K562 (cell line): Measurements from ENCODE around the gene ANOS1. TPM values are rescaled to one million over a fixed set of nuclear protein-coding genes. Genes with fewer than 3 reads are reported as not detected.

Experiments used
- ATAC-seq: fragments of 200-7000 bp; cut with Tn5 transposase; 3 replicates; pipeline ENCODE4 v1.9.1; 2020; ENCODE audit warnings: moderate library complexity
- BruUV-seq: library from RNA; stranded (reverse); fragments of 400-500 nt; replicated peaks from 2 replicates; lab custom pipeline; 2021; lab: Mats Ljungman, UMichigan
- CTCF ChIA-PET: fragments of 300-600 bp; formaldehyde crosslinking; extraction: SDS; loops from one replicate; lab custom pipeline; 2021; ENCODE audit warnings: low intra/inter-chr PET ratio; lab: Yijun Ruan, JAX
- POLR2A ChIA-PET: fragments of 300-600, 350-650 bp; sonication (Branson Sonifier 250); formaldehyde crosslinking; extraction: SDS; loops from one replicate; lab custom pipeline; 2021; ENCODE audit warnings: antibody characterized with exemption, inconsistent platforms; lab: Yijun Ruan, JAX
- DNase-seq, 4 experiments: peaks; one replicate each; pipeline versions ENCODE4 v3.0.0 to v3.0.0-alpha.2; 2011 to 2018; ENCODE audit warnings: low spot score in 3 of 4, mixed read lengths in 3 of 4; ENCODE audit errors: extremely low read depth in 1 of 4
- FAIRE-seq: peaks from 2 replicates; lab custom pipeline; 2011; peaks lifted over from hg19 to GRCh38; lab: Jason Lieb, UNC
- H2AFZ ChIP-seq: 2 replicates; pipeline ENCODE4 v1.6.0; 2011; ENCODE audit warnings: low read depth, low read length, control low read depth, inconsistent platforms
- H3K27ac ChIP-seq: fragments of 200-600 bp; 3 replicates; pipeline ENCODE4 v1.8.0; 2011; ENCODE audit warnings: low read depth, mild to moderate bottlenecking, control low read depth, inconsistent platforms, low read length, moderate library complexity, mixed read lengths; ENCODE audit errors: extremely low read depth
- H3K27me3 ChIP-seq, 2 experiments: fragments of 300-600 bp in 1 of 2; 2 replicates in 1 of 2; 3 replicates in 1 of 2; pipeline versions ENCODE4 v1.6.0 to v1.8.0; 2011; ENCODE audit warnings: inconsistent platforms in 2 of 2, low read length in 2 of 2, mild to moderate bottlenecking in 1 of 2, mixed read lengths in 1 of 2, moderate library complexity in 1 of 2; ENCODE audit not compliant: control insufficient read depth in 2 of 2, insufficient read depth in 2 of 2
- H3K36me3 ChIP-seq: fragments of 300-600 bp; 3 replicates; pipeline ENCODE4 v1.8.0; 2011; ENCODE audit warnings: mild to moderate bottlenecking, low read length, inconsistent platforms; ENCODE audit not compliant: control insufficient read depth, insufficient read depth
- H3K4me1 ChIP-seq, 2 experiments: fragments of 200-600 bp in 1 of 2; replicated peaks in 1 of 2; 2 replicates in 1 of 2; 3 replicates in 1 of 2; pipeline versions ENCODE4 v1.5.1 to v1.8.0; 2011; ENCODE audit warnings: inconsistent platforms in 2 of 2, low read length in 2 of 2, mild to moderate bottlenecking in 1 of 2, mixed read lengths in 1 of 2, moderate library complexity in 1 of 2; ENCODE audit not compliant: control insufficient read depth in 2 of 2, insufficient read depth in 2 of 2
- H3K4me2 ChIP-seq: 2 replicates; pipeline ENCODE4 v1.6.1; 2011; ENCODE audit warnings: low read length, control low read depth, inconsistent platforms, mixed read lengths; ENCODE audit not compliant: insufficient read depth
- H3K4me3 ChIP-seq: fragments of 200-600 bp; sonication (generic), shearing (Covaris generic); 2 replicates; pipeline ENCODE4 v1.5.1; 2016; ENCODE audit warnings: control low read depth, inconsistent platforms
- H3K79me2 ChIP-seq: fragments of 200-600 bp; 3 replicates; pipeline ENCODE4 v1.8.0; 2011; ENCODE audit warnings: low read length, inconsistent platforms; ENCODE audit not compliant: control insufficient read depth, insufficient read depth
- H3K9ac ChIP-seq, 2 experiments: 2 replicates each; pipeline versions ENCODE4 v1.6.0 to v1.6.1; 2011; ENCODE audit warnings: low read depth in 2 of 2, low read length in 2 of 2, control low read depth in 1 of 2, inconsistent platforms in 1 of 2, mild to moderate bottlenecking in 1 of 2, mixed read lengths in 1 of 2; ENCODE audit not compliant: insufficient read depth in 1 of 2
- H3K9me1 ChIP-seq: one replicate; pipeline ENCODE4 v1.6.0; 2011; ENCODE audit warnings: inconsistent platforms, mild to moderate bottlenecking, low read length, moderate library complexity; ENCODE audit not compliant: control insufficient read depth, insufficient read depth
- H3K9me3 ChIP-seq: replicated peaks from 2 replicates; pipeline ENCODE4 v1.5.1; 2011; ENCODE audit warnings: low read depth, low read length, inconsistent platforms; ENCODE audit not compliant: control insufficient read depth, insufficient read depth
- H4K20me1 ChIP-seq: replicated peaks from 2 replicates; pipeline ENCODE4 v1.6.1; 2011; ENCODE audit warnings: low read length, inconsistent platforms, mixed read lengths; ENCODE audit not compliant: control insufficient read depth, insufficient read depth
- HEY1 ChIP-seq: fragments of 250-450 bp; sonication (Bioruptor Pico); IDR thresholded peaks from 2 replicates; pipeline ENCODE4 v1.5.0; 2020; ENCODE audit warnings: mild to moderate bottlenecking, moderate library complexity, borderline replicate concordance
- NONO ChIP-seq, 2 experiments: fragments of 200-400 bp in 1 of 2; fragments of 450-650 bp in 1 of 2; formaldehyde crosslinking in 1 of 2; IDR thresholded peaks; 2 replicates each; pipeline ENCODE4 v1.6.1; 2017; ENCODE audit warnings: low read depth in 2 of 2, mild to moderate bottlenecking in 2 of 2, moderate library complexity in 2 of 2, low read length in 1 of 2
- RNF2 ChIP-seq: sonication (generic); IDR thresholded peaks from 2 replicates; pipeline ENCODE4 v1.6.1; 2016
- WGBS: fragments of 100-300 bp; shearing (Covaris generic); methylation state at CpG from one replicate; pipeline ENCODE4 v1.1.6; 2016; ENCODE audit warnings: low coverage, mixed read lengths; ENCODE audit not compliant: insufficient coverage; ENCODE audit errors: missing lambda C conversion rate; 5-methylcytosine and 5-hydroxymethylcytosine counted together
- in situ Hi-C: fragments of 300-500 bp; cut with MboI; formaldehyde crosslinking; loops from 4 replicates; pipeline ENCODE4 v1.15.0; 2018; ENCODE audit warnings: inconsistent platforms, mixed read lengths
- intact Hi-C: fragments of 100-400 bp; cut with micrococcal nuclease; formaldehyde crosslinking; loops from 2 replicates; pipeline ENCODE4 v1.14.2; 2022
- polyA plus RNA-seq, 8 experiments: library from polyadenylated mRNA; depleted of rRNA in 4 of 8; stranded (reverse) in 5 of 8; unstranded in 3 of 8; fragments of >200 nt; fragmentation: Nextera tagmentation in 2 of 8; fragmentation: Illumina TruSeq in 1 of 8; extraction: Ambion mirVana in 2 of 8; extraction: Trizol in 1 of 8; gene quantifications; 2 replicates each; pipeline versions ENCODE4 v1.2.1 to v1.2.3, GENCODE V29; 2011 to 2014; ENCODE audit warnings: inconsistent platforms in 1 of 8, missing spikeins in 1 of 8
- total RNA-seq, 7 experiments: library from RNA; depleted of rRNA in 6 of 7; stranded (reverse); fragments of >200 nt in 6 of 7; fragmentation: Illumina TruSeq in 2 of 7; extraction: Trizol in 2 of 7; gene quantifications; 2 replicates each; pipeline versions ENCODE4 v1.2.1 to v1.2.3, GENCODE V29; 2011 to 2021; ENCODE audit warnings: low replicate concordance in 1 of 7
- TF ChIP-seq, protein P1 (sequence below): fragments of 450-650 bp; formaldehyde crosslinking; IDR thresholded peaks from 2 replicates; pipeline ENCODE4 v1.4.0; 2020; ENCODE audit warnings: mild to moderate bottlenecking, moderate library complexity
- TF ChIP-seq, protein P2 (sequence below), 2 experiments: fragments of 450-650 bp; formaldehyde crosslinking in 1 of 2; IDR thresholded peaks; 2 replicates each; pipeline versions ENCODE4 v1.4.0 to v1.6.1; 2014 to 2020; ENCODE audit warnings: mild to moderate bottlenecking in 2 of 2, borderline replicate concordance in 1 of 2, low read depth in 1 of 2

The ANOS1 gene
- total and polyA plus RNA-seq, 9 of the 15 experiments (the other 6 are each of a cell fraction or from before 2014, with no cell fraction given): 0.04 TPM; not detected in 8

DNA sequence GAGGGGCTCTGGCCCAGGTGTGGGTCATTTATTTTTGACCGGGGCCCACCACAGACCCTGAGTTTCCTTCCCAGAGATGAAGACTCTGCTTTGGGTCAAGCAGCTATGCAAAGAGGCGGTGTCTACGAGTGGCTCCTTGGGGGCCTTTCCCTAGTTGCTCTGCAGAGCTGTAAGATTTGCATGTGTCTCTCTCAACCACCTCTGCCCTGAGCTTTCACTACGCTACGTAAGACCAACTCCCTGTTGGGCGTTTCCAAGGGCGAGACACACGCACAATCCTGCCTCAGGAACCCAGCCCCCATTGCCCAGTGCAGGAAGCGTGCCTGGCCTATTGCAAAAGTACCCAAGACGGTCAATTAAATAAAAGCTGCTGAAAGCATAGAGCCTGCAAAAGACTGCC is 10.0 kb upstream of the ANOS1 start:
- DNase-seq: no peak
- 0% methylated on average over 8 of the region's 10 CpGs for WGBS
- H3K4me1 ChIP-seq: no peaks in the 10 kb centered on the region
- no peak overlapping the region for H3K9ac ChIP-seq
- no peaks in the 10 kb centered on the region for H3K36me3 ChIP-seq
- TF ChIP-seq RNF2 (no peak), NONO (IDR thresholded peaks at IDR 0.05; ENCODE audit: low read depth in 2 of 2, low read length in 1 of 2) (no peak), HEY1 (CRISPR knock-in tag) (no peak)
- TF ChIP-seq, protein P1, sequence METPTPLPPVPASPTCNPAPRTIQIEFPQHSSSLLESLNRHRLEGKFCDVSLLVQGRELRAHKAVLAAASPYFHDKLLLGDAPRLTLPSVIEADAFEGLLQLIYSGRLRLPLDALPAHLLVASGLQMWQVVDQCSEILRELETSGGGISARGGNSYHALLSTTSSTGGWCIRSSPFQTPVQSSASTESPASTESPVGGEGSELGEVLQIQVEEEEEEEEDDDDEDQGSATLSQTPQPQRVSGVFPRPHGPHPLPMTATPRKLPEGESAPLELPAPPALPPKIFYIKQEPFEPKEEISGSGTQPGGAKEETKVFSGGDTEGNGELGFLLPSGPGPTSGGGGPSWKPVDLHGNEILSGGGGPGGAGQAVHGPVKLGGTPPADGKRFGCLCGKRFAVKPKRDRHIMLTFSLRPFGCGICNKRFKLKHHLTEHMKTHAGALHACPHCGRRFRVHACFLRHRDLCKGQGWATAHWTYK (CRISPR knock-in tag): no peak
- TF ChIP-seq, protein P2, sequence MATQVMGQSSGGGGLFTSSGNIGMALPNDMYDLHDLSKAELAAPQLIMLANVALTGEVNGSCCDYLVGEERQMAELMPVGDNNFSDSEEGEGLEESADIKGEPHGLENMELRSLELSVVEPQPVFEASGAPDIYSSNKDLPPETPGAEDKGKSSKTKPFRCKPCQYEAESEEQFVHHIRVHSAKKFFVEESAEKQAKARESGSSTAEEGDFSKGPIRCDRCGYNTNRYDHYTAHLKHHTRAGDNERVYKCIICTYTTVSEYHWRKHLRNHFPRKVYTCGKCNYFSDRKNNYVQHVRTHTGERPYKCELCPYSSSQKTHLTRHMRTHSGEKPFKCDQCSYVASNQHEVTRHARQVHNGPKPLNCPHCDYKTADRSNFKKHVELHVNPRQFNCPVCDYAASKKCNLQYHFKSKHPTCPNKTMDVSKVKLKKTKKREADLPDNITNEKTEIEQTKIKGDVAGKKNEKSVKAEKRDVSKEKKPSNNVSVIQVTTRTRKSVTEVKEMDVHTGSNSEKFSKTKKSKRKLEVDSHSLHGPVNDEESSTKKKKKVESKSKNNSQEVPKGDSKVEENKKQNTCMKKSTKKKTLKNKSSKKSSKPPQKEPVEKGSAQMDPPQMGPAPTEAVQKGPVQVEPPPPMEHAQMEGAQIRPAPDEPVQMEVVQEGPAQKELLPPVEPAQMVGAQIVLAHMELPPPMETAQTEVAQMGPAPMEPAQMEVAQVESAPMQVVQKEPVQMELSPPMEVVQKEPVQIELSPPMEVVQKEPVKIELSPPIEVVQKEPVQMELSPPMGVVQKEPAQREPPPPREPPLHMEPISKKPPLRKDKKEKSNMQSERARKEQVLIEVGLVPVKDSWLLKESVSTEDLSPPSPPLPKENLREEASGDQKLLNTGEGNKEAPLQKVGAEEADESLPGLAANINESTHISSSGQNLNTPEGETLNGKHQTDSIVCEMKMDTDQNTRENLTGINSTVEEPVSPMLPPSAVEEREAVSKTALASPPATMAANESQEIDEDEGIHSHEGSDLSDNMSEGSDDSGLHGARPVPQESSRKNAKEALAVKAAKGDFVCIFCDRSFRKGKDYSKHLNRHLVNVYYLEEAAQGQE (IDR thresholded peaks at IDR 0.05; ENCODE audit: borderline replicate concordance): no peak
- TF ChIP-seq, protein P2 (CRISPR knock-in tag; IDR thresholded peaks at IDR 0.05; ENCODE audit: low read depth): no peak
- TF ChIP-seq, all 486 proteins: peak for 0
- Histone ChIP-seq H2AFZ (no peak overlapping the region), H4K20me1 (no peaks in the 10 kb centered on the region), H3K79me2 (no peaks in the 10 kb centered on the region), H3K4me3 (no peak overlapping the region), H3K9me3 (no peaks in the 10 kb centered on the region), H3K4me2 (no peak overlapping the region), H3K27me3 (no peaks in the 10 kb centered on the region), H3K27ac (no peak overlapping the region), H3K9me1 (no peaks in the 10 kb centered on the region)
- no peak for FAIRE-seq
- no peak for ATAC-seq
- intact Hi-C loops: loop anchor here (10.0 kb wide), 1 partner anchor 1253 kb away; no protein-coding TSS in a partner anchor
- ChIA-PET CTCF (interaction anchor here (4.1 kb wide), 1 partner anchor 1378 kb away, joined by 56 read pairs; no protein-coding TSS in a partner anchor), POLR2A (no interaction called here)
- no TSS peak for BruUV-seq
- in situ Hi-C loops: no loop called here
